Psoas muscle (tissue), 8 donors: ENCODE results near the gene TERT. TPM values are rescaled to one million over a fixed set of nuclear protein-coding genes. Genes with fewer than 3 reads are reported as not detected.
"Not testable (repeated sequence)": the region's sequence is repeated elsewhere in the genome, so short reads cannot be mapped to it uniquely, and the experiment has no call there.

ENCODE experiments used
- ATAC-seq, 4 donors: fragments of 200-7000 bp; cut with Tn5 transposase; one replicate each; pipeline ENCODE4 v1.9.1; 2020; ENCODE audit warnings: moderate library complexity in 3 of 4, mild to moderate bottlenecking in 2 of 4
- DNase-seq, 2 donors: peaks; one replicate each; pipeline ENCODE4 v3.0.0-alpha.2; 2020
- H3K27ac ChIP-seq: fragments of 200-600 bp; one replicate; pipeline ENCODE4 v1.8.0; 2022
- H3K27me3 ChIP-seq, 3 donors: fragments of 200-600 bp in 1 of 3; one replicate each; pipeline versions ENCODE4 v1.6.1 to v1.8.0; 2013 to 2022; ENCODE audit warnings: low read length in 2 of 3, mild to moderate bottlenecking in 2 of 3, moderate library complexity in 1 of 3; ENCODE audit not compliant: insufficient read depth in 3 of 3
- H3K36me3 ChIP-seq, 2 donors: fragments of 200-600 bp in 1 of 2; one replicate each; pipeline versions ENCODE4 v1.6.1 to v1.8.0; 2013 to 2022; ENCODE audit warnings: low read depth in 1 of 2, mild to moderate bottlenecking in 1 of 2, moderate library complexity in 1 of 2; ENCODE audit not compliant: insufficient read depth in 1 of 2
- H3K4me1 ChIP-seq: fragments of 200-600 bp; one replicate; pipeline ENCODE4 v1.8.0; 2022
- H3K4me3 ChIP-seq: fragments of 200-600 bp; one replicate; pipeline ENCODE4 v1.8.0; 2022; ENCODE audit warnings: mild to moderate bottlenecking
- H3K9me3 ChIP-seq: fragments of 200-600 bp; one replicate; pipeline ENCODE4 v1.8.0; 2022
- WGBS, 3 donors: extraction: QIAGEN DNeasy Blood & Tissue Kit; methylation state at CpG; one replicate each; pipeline versions ENCODE4 v1.1.6 to v1.1.7; 2013; 5-methylcytosine and 5-hydroxymethylcytosine counted together
- intact Hi-C, 2 donors: fragments of 100-400 bp; cut with DNase I; formaldehyde crosslinking; loops; one replicate each; pipeline versions ENCODE4 v1.11.0 to v1.14.2; 2022
- polyA plus RNA-seq, 3 donors: library from polyadenylated mRNA; stranded (reverse); fragments of 200-250 nt; gene quantifications; one replicate each; pipeline ENCODE4 v1.2.3, GENCODE V29; 2013
- total RNA-seq, 4 donors: library from RNA; stranded (reverse); fragmentation: NEBNext Ultra II Directional in 2 of 4; extraction: Animal tissue kit (Norgen Biotek cat#: 25700) in 2 of 4; gene quantifications; one replicate each; pipeline versions ENCODE4 v1.2.1 to v1.2.4, GENCODE V29; 2021 to 2023
- TF ChIP-seq, protein P1 (sequence below): fragments of 200-600 bp; IDR thresholded peaks from one replicate; pipeline ENCODE4 v1.8.0; 2022; ENCODE audit warnings: antibody characterized with exemption
- donor health status: healthy with polysubstance abuse.
- donor health status: DM: no; HTN: no; CAD: no; lungs with moderate emphysema.
- donor health status: Bipolar disorder and iron deficiency.
- donor health status: healthy.
- donor health status: DM: yes; HTN: yes; CAD: no.
- donor health status: DM: no; HTN: no; CAD: no.
- donor health status: DM: no; HTN: no; CAD: no.
- donor health status: DM: yes; HTN: yes; CAD: no.

The TERT gene
- total and polyA plus RNA-seq, 7 donors: not detected

DNA sequence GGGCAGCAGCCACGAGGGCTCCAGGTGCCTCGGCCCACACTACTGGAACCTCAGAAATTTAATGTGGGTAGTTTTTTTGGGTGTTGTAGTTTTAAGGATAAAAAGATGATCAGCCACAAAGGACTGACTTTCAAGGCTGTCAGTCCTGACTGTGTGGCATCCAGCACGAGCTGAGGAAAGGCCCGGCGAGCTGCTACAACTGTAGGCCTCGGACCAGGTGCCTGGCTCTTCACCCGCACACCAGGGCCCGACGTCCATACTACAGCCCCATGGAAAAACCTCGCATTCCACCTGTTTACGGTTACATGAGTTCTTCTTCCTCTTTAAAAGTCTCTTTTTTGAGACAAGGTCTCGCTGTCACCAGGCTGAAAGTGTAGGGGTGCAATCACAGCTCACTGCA, 47.4 kb upstream of the TERT start:
- no peak for DNase-seq

DNA sequence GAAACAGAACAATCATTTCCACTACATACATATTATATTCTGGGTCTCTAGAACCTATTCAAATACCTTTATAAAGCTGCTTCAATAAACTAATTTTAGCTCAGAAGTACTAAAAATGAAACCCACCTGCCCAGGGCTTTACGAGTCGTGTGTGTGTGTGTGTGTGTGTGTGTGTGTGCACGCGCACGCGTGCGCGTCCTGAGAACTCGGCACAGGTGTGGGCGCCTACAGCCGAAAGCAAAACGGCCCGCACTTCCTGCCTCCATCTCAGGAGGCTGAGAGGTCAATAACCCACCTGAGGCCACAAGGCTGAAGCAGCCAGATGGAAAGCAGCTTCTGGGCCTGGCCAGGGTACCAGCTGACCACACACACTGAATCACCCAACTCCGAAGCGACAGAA, 47.0 kb upstream of the TERT start:
- TF ChIP-seq, protein P1, sequence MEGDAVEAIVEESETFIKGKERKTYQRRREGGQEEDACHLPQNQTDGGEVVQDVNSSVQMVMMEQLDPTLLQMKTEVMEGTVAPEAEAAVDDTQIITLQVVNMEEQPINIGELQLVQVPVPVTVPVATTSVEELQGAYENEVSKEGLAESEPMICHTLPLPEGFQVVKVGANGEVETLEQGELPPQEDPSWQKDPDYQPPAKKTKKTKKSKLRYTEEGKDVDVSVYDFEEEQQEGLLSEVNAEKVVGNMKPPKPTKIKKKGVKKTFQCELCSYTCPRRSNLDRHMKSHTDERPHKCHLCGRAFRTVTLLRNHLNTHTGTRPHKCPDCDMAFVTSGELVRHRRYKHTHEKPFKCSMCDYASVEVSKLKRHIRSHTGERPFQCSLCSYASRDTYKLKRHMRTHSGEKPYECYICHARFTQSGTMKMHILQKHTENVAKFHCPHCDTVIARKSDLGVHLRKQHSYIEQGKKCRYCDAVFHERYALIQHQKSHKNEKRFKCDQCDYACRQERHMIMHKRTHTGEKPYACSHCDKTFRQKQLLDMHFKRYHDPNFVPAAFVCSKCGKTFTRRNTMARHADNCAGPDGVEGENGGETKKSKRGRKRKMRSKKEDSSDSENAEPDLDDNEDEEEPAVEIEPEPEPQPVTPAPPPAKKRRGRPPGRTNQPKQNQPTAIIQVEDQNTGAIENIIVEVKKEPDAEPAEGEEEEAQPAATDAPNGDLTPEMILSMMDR: no peak
- intact Hi-C loops: loop anchor here (10.0 kb wide), 3 partner anchors 183 to 463 kb away; partner anchors contain the start of genes LPCAT1 (in 1 of the 2) and NDUFS6 (in 1 of the 2)
- WGBS, 3 donors: 86 to 94% (median 90%) methylated on average over 15 of the region's 15 CpGs
- ATAC-seq (no peak), DNase-seq (peak in 1 of 2 donors; percentile 31)
- Histone ChIP-seq H3K36me3 (peaks cover 9 to 59% of the 10 kb centered on the region in 2 donors), H3K4me3 (no peak overlapping the region), H3K9me3 (no peaks in the 10 kb centered on the region), H3K27ac (no peak overlapping the region), H3K4me1 (peaks cover 18% of the 10 kb centered on the region), H3K27me3 (no peaks in the 10 kb centered on the region)

More for the DNA sequence above, 47.4 kb upstream of the TERT start:
- TF ChIP-seq, protein P1: no peak
- Histone ChIP-seq H3K4me3 (no peak overlapping the region), H3K36me3 (peaks cover 8 to 55% of the 10 kb centered on the region in 2 donors), H3K27ac (no peak overlapping the region), H3K9me3 (no peaks in the 10 kb centered on the region), H3K27me3 (no peaks in the 10 kb centered on the region), H3K4me1 (peaks cover 18% of the 10 kb centered on the region)
- WGBS, 3 donors: 92 to 95% (median 93%) methylated on average over 12 of the region's 12 CpGs
- ATAC-seq: no peak
- intact Hi-C loops: loop anchor here (10.0 kb wide), 3 partner anchors 183 to 463 kb away; partner anchors contain the start of genes LPCAT1 (in 1 of the 2) and NDUFS6 (in 1 of the 2)

DNA sequence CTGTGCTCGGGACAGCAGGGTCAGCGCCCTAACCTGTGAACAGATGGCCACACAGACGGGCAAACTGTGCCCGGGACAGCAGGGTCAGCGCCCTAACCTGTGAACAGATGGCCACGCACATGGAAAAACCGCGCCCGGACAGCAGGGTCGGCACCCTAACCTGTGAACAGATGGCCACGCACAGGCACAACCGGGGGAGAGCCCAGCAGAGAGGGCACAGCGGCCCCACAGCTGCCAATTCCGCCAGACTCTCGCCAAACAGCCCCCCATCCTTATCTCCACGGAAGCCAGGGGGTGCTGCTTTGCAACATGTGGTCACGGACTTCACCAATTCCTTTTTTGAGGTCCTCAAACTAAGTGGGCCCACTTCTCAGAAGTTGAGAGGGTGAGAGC, 44.9 kb upstream of the TERT start:
- not testable (repeated sequence) for ATAC-seq, H3K9me3 ChIP-seq, H3K4me3 ChIP-seq, H3K4me1 ChIP-seq, H3K27me3 ChIP-seq, H3K27ac ChIP-seq
- peaks cover 16 to 79% of the 10 kb centered on the region in 2 donors for H3K36me3 ChIP-seq
- peak in 1 of 2 donors; percentile 27 for DNase-seq
- whole genome bisulfite sequencing, 3 donors: 85 to 89% (median 87%) methylated on average over 16 to 17 of the region's 17 CpGs
- intact Hi-C loops: loop anchor here (10.0 kb wide), 3 partner anchors 185 to 465 kb away; partner anchors contain the start of genes LPCAT1 (in 1 of the 2) and NDUFS6 (in 1 of the 2)

DNA sequence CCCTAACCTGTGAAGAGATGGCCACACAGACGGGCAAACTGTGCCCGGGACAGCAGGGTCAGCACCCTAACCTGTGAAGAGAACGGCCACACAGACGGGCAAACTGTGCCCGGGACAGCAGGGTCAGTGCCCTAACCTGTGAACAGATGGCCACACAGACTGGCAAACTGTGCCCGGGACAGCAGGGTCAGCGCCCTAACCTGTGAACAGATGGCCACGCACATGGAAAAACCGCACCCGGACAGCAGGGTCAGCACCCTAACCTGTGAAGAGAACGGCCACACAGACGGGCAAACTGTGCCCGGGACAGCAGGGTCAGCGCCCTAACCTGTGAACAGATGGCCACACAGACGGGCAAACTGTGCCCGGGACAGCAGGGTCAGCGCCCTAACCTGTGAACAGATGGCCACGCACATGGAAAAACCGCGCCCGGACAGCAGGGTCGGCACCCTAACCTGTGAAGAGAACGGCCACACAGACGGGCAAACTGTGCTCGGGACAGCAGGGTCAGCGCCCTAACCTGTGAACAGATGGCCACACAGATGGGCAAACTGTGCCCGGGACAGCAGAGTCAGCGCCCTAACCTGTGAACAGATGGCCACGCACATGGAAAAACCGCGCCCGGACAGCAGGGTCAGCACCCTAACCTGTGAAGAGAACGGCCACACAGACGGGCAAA, 44.4 kb upstream of the TERT start:
- intact Hi-C loops, H3K4me1 ChIP-seq, H3K9me3 ChIP-seq, H3K4me3 ChIP-seq, H3K27ac ChIP-seq, H3K27me3 ChIP-seq, ATAC-seq: not testable (repeated sequence)
- peak in 1 of 2 donors; percentile 11 for DNase-seq
- 88 to 97% (median 94%) methylated on average over 26 to 34 of the region's 34 CpGs for WGBS, 3 donors
- H3K36me3 ChIP-seq: peaks cover 16 to 85% of the 10 kb centered on the region in 2 donors

DNA sequence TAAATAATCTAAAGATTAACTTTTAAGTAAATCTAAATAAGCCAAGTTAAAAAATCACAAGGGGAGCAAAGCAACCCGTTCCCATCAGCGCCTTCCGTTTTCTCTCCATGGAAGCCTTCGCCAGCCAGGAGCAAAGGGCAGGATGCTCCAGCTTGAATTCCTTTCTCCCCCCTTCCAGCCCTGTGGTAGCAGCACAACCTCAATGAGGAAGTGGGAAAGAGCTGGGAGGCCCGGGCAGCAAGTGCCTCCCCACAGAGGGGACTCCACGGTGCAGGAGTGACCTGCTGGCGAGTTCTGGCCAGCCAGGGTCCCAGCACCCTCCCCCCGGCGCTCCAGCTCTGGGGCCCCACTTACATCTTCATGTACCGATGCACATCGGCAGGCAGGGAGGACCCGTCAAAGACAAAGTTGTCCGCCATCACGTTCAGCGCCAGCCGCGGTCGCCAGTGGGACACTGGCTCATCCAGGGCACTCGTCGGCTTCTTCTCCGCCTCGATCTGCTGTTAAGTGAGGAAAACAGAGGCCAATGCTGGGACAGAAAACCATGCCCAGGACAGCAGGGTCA, 43.7 kb upstream of the TERT start:
- no peak overlapping the region for H3K27ac ChIP-seq
- H3K9me3 ChIP-seq: no peaks in the 10 kb centered on the region
- no peak overlapping the region for H3K4me3 ChIP-seq
- intact Hi-C loops: no loop called here
- peaks cover 20 to 91% of the 10 kb centered on the region in 2 donors for H3K36me3 ChIP-seq
- H3K4me1 ChIP-seq: peaks cover 2% of the 10 kb centered on the region
- TF ChIP-seq, protein P1: no peak
- DNase-seq (peak in 1 of 2 donors; percentile 39), ATAC-seq (no peak)
- H3K27me3 ChIP-seq: no peaks in the 10 kb centered on the region
- WGBS, 3 donors: 91 to 96% (median 92%) methylated on average over 22 of the region's 22 CpGs
